Mesendoderm (in vitro differentiated cells): Measurements from ENCODE around the gene ATP4A.
A peak's percentile ranks its signal among the peaks of the same experiment; 100 is the strongest.

Experiments used
- DNase-seq: peaks from one replicate; pipeline ENCODE4 v3.0.0; 2013
- H2AK5ac ChIP-seq: 2 replicates; pipeline ENCODE4 v1.6.1; 2013; ENCODE audit warnings: low read length, inconsistent platforms
- H2BK120ac ChIP-seq: 2 replicates; pipeline ENCODE4 v1.6.1; 2013; ENCODE audit warnings: low read depth, mild to moderate bottlenecking, low read length, moderate library complexity, mixed read lengths
- H2BK15ac ChIP-seq: replicated peaks from 2 replicates; pipeline ENCODE4 v1.6.1; 2013; ENCODE audit warnings: low read depth, mild to moderate bottlenecking, moderate library complexity
- H2BK5ac ChIP-seq: 2 replicates; pipeline ENCODE4 v1.6.1; 2013; ENCODE audit warnings: low read length, inconsistent platforms
- H3K18ac ChIP-seq: 2 replicates; pipeline ENCODE4 v1.6.1; 2013; ENCODE audit warnings: mild to moderate bottlenecking, low read length, mixed read lengths
- H3K23ac ChIP-seq: one replicate; pipeline ENCODE4 v1.6.1; 2013; ENCODE audit warnings: low read length
- H3K27ac ChIP-seq: 2 replicates; pipeline ENCODE4 v1.5.1; 2013; ENCODE audit warnings: low read depth, mild to moderate bottlenecking, inconsistent platforms, low read length, moderate library complexity
- H3K27me3 ChIP-seq: 2 replicates; pipeline ENCODE4 v1.6.1; 2013; ENCODE audit warnings: low read length, control low read depth, mild to moderate bottlenecking, inconsistent platforms; ENCODE audit not compliant: insufficient read depth, poor library complexity
- H3K36me3 ChIP-seq: 2 replicates; pipeline ENCODE4 v1.6.1; 2013; ENCODE audit warnings: low read length, inconsistent platforms; ENCODE audit not compliant: control insufficient read depth, insufficient read depth
- H3K4ac ChIP-seq: one replicate; pipeline ENCODE4 v1.6.1; 2013; ENCODE audit warnings: low read depth, mild to moderate bottlenecking, low read length, moderate library complexity
- H3K4me1 ChIP-seq: 2 replicates; pipeline ENCODE4 v1.6.1; 2013; ENCODE audit warnings: low read depth, low read length, inconsistent platforms; ENCODE audit not compliant: control insufficient read depth
- H3K4me2 ChIP-seq: 2 replicates; pipeline ENCODE4 v1.6.1; 2013; ENCODE audit warnings: low read length
- H3K4me3 ChIP-seq: 2 replicates; pipeline ENCODE4 v1.5.1; 2013; ENCODE audit warnings: mild to moderate bottlenecking, low read length
- H3K56ac ChIP-seq: one replicate; pipeline ENCODE4 v1.6.1; 2013; ENCODE audit warnings: low read length
- H3K79me1 ChIP-seq: 2 replicates; pipeline ENCODE4 v1.6.1; 2013; ENCODE audit warnings: low read length, inconsistent platforms
- H3K79me2 ChIP-seq: 2 replicates; pipeline ENCODE4 v1.6.1; 2013; ENCODE audit warnings: mild to moderate bottlenecking, low read length; ENCODE audit not compliant: control insufficient read depth, insufficient read depth
- H3K9ac ChIP-seq: 2 replicates; pipeline ENCODE4 v1.6.1; 2013; ENCODE audit warnings: low read length, inconsistent platforms
- H4K5ac ChIP-seq: one replicate; pipeline ENCODE4 v1.6.1; 2013; ENCODE audit warnings: low read length
- H4K8ac ChIP-seq: one replicate; pipeline ENCODE4 v1.6.1; 2013; ENCODE audit warnings: low read depth, mild to moderate bottlenecking, control low read depth, low read length, moderate library complexity
- WGBS: extraction: QIAGEN DNeasy Blood & Tissue Kit; methylation state at CpG from one replicate; pipeline ENCODE4 v1.1.7; 2013; ENCODE audit warnings: low lambda C conversion rate, missing lambda C conversion rate; ENCODE audit not compliant: insufficient coverage; ENCODE audit errors: extremely low coverage; 5-methylcytosine and 5-hydroxymethylcytosine counted together

ATP4A gene

GRCh38 chr19:35559781-35560180, 3.7 kb downstream of the ATP4A start:
- H4K8ac ChIP-seq, result no peak overlapping the region
- H2BK5ac ChIP-seq, result no peak overlapping the region
- no peak overlapping the region for H3K56ac ChIP-seq
- no peak overlapping the region for H2BK120ac ChIP-seq
- no peak for DNase-seq
- no peaks in the 10 kb centered on the region for H3K79me2 ChIP-seq
- H3K27me3 ChIP-seq, result no peaks in the 10 kb centered on the region
- H3K18ac ChIP-seq, result no peak overlapping the region
- H3K4me1 ChIP-seq, result no peaks in the 10 kb centered on the region
- no peak overlapping the region for H3K4ac ChIP-seq
- H3K4me3 ChIP-seq, result no peak overlapping the region
- H3K36me3 ChIP-seq, result no peaks in the 10 kb centered on the region
- H2AK5ac ChIP-seq, result no peak overlapping the region
- no peak overlapping the region for H3K4me2 ChIP-seq
- WGBS, result no CpG with 5 or more reads among the region's 23 CpGs
- H3K9ac ChIP-seq, result no peak overlapping the region
- no peak overlapping the region for H4K5ac ChIP-seq
- H2BK15ac ChIP-seq, result no peak overlapping the region
- H3K23ac ChIP-seq, result no peak overlapping the region
- no peaks in the 10 kb centered on the region for H3K79me1 ChIP-seq
- H3K27ac ChIP-seq, result no peak overlapping the region

GRCh38 chr19:35559281-35559659, 4.2 kb downstream of the ATP4A start:
- DNase-seq, result no peak
- H3K36me3 ChIP-seq, result no peaks in the 10 kb centered on the region
- no peak overlapping the region for H4K5ac ChIP-seq
- H2AK5ac ChIP-seq, result no peak overlapping the region
- H3K9ac ChIP-seq, result no peak overlapping the region
- no peak overlapping the region for H2BK5ac ChIP-seq
- H3K56ac ChIP-seq, result no peak overlapping the region
- H3K27ac ChIP-seq, result no peak overlapping the region
- no peak overlapping the region for H3K4me3 ChIP-seq
- H3K27me3 ChIP-seq, result no peaks in the 10 kb centered on the region
- H3K18ac ChIP-seq, result no peak overlapping the region
- H3K4me1 ChIP-seq, result no peaks in the 10 kb centered on the region
- no peak overlapping the region for H3K4ac ChIP-seq
- H3K23ac ChIP-seq, result no peak overlapping the region
- no peak overlapping the region for H2BK15ac ChIP-seq
- no peak overlapping the region for H4K8ac ChIP-seq
- H3K79me2 ChIP-seq, result no peaks in the 10 kb centered on the region
- H3K79me1 ChIP-seq, result no peaks in the 10 kb centered on the region
- no peak overlapping the region for H2BK120ac ChIP-seq
- H3K4me2 ChIP-seq, result no peak overlapping the region
- no CpG with 5 or more reads among the region's 11 CpGs for WGBS

DNA sequence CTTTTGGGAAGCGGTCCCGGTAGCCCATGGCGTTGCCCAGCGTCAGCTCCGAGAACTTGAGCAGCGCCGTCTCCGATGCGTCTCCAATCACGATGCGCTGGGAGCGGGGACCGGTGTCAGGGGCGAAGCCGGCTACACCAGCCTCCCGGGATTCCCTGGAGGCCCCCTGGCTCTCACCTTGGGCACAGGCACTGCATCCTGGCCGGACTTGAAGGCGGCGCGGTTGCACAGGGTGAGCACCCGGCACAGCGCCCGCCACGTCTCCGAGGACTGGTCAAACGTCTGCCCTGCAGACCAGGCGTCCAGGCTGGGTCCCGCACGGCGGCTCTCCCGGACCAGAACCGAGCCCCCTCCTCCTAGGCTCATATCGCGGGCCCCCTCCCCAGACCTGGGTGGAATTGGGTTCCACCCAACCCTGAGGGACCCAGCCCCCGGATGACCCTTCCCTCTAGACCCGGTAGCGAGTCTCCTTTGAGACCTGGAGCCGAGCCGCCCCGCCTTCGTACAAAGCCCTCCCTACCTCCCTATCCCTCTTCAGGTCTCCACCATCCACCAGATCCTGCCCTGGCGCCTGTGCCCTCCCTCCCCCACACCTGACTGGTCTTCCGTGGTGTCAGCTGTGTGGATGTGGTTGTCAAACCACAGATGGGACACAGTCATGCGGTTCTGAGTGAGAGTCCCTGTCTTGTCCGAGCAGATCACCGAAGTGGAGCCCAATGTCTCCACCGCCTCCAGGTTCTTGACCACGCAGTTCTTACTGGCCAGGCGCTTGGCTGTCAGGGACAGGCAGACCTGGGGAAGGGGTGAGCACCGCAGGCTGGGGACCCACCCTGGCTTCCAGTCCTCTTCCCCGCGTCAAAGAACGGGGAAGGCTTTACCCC, 4.8 kb downstream of the ATP4A start:
- no peak overlapping the region for H3K18ac ChIP-seq
- no peak overlapping the region for H2BK5ac ChIP-seq
- WGBS, result no CpG with 5 or more reads among the region's 53 CpGs
- no peak overlapping the region for H2BK15ac ChIP-seq
- H3K23ac ChIP-seq, result no peak overlapping the region
- no peaks in the 10 kb centered on the region for H3K4me1 ChIP-seq
- H2AK5ac ChIP-seq, result no peak overlapping the region
- no peak overlapping the region for H4K8ac ChIP-seq
- H3K79me2 ChIP-seq, result no peaks in the 10 kb centered on the region
- H3K56ac ChIP-seq, result no peak overlapping the region
- no peak for DNase-seq
- H4K5ac ChIP-seq, result no peak overlapping the region
- no peak overlapping the region for H3K9ac ChIP-seq
- H3K4me3 ChIP-seq, result no peak overlapping the region
- no peaks in the 10 kb centered on the region for H3K79me1 ChIP-seq
- no peak overlapping the region for H2BK120ac ChIP-seq
- no peaks in the 10 kb centered on the region for H3K27me3 ChIP-seq
- H3K36me3 ChIP-seq, result no peaks in the 10 kb centered on the region
- no peak overlapping the region for H3K4ac ChIP-seq
- H3K4me2 ChIP-seq, result peak overlapping the region; percentile 42
- no peak overlapping the region for H3K27ac ChIP-seq

DNA sequence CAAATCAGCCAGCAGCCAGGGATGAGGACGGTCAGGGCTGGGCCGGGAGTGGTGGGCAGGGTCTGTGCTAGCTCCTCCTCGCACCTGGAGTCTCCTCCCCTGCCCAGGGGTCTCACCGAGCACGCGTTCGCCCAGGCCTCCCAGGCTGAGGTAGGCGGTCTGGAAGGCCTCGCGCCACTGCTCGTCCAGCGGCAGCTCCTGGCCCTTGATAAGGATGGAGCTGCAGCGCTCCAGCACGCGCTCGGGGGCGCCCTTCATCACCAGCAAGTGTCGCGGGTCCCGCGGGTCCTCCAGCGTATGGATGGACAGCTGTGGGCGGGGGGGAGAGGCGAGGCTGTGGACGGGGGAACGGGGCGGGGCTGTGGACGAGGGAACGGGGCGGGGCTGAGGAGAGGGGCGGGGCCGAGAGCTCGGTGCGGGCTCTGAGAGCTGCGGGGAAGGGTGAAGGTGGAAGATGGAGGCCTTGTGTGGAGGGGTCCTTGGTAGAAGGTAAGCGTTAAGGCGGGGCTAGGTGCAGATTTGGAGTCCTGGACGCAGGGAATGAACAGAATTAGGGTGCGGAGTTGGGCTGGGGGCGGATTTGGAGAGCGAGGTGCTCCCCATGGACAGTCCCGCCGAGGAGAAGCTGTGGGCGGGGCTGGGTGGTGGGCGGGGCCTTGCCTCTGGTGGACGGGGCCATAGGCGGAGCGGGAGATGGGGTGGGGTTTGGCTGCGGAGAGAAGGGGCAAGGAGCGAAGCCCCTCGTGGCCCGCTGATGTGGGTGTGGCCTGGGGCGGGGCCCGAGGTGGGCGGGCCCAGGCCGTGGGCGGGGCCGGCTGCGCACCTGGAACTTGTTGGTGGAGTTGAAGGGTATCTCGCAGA, 5.7 kb downstream of the ATP4A start:
- no peak overlapping the region for H4K8ac ChIP-seq
- peak overlapping the region; percentile 54 for H3K9ac ChIP-seq
- peak overlapping the region; percentile 88 for H3K56ac ChIP-seq
- no peak overlapping the region for H3K23ac ChIP-seq
- no peak overlapping the region for H2BK15ac ChIP-seq
- no peaks in the 10 kb centered on the region for H3K4me1 ChIP-seq
- H2BK120ac ChIP-seq, result no peak overlapping the region
- no peak overlapping the region for H3K18ac ChIP-seq
- H3K27me3 ChIP-seq, result no peaks in the 10 kb centered on the region
- H3K4me3 ChIP-seq, result peak overlapping the region; percentile 66
- H3K79me1 ChIP-seq, result no peaks in the 10 kb centered on the region
- peak; percentile 96 for DNase-seq
- H2BK5ac ChIP-seq, result no peak overlapping the region
- H2AK5ac ChIP-seq, result no peak overlapping the region
- H3K36me3 ChIP-seq, result no peaks in the 10 kb centered on the region
- WGBS, result no CpG with 5 or more reads among the region's 60 CpGs
- no peak overlapping the region for H3K27ac ChIP-seq
- peak overlapping the region; percentile 98 for H3K4me2 ChIP-seq
- no peak overlapping the region for H3K4ac ChIP-seq
- no peaks in the 10 kb centered on the region for H3K79me2 ChIP-seq
- no peak overlapping the region for H4K5ac ChIP-seq

DNA sequence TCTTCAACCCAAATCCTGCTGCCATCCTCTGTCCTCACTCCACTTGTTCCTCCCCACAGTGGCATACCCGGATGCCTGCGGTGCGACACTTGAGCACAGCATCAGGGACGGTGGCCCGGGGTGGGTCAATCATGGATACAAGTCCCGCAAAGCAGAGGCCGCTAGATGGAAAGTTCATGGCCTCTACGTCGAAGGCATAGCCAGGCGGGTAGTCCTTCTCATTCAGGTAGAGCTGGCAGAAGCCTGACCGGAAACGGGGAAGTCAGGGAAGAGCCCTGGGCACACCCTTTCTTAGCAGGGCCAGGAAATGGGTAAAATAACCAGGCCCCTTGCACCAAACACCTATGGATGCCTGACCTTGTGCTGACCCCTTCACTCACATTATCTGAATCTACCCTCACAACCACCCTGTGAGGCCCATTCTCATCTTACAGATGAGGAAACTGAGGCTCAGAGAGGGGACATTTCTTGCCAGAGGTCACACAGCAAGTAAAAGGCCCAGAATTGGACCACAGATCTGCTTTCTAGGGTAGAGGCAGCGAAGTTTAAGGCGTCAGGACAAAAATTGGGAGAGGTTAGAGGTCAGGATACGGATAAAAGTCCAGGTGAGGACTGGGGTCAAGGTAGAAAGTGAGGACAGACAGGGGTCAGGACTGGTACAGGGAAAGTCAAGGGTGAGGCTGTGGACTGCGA, 6.5 kb downstream of the ATP4A start:
- H3K23ac ChIP-seq, result no peak overlapping the region
- no peak overlapping the region for H3K4ac ChIP-seq
- H3K9ac ChIP-seq, result peak overlapping the region; percentile 42
- no peak overlapping the region for H4K5ac ChIP-seq
- no peak overlapping the region for H2BK15ac ChIP-seq
- no peak overlapping the region for H2AK5ac ChIP-seq
- no peak overlapping the region for H2BK120ac ChIP-seq
- no peak for DNase-seq
- no peaks in the 10 kb centered on the region for H3K4me1 ChIP-seq
- H2BK5ac ChIP-seq, result no peak overlapping the region
- no peak overlapping the region for H3K27ac ChIP-seq
- peak overlapping the region; percentile 78 for H3K56ac ChIP-seq
- no peaks in the 10 kb centered on the region for H3K27me3 ChIP-seq
- WGBS, result no CpG with 5 or more reads among the region's 16 CpGs
- no peak overlapping the region for H4K8ac ChIP-seq
- H3K79me1 ChIP-seq, result no peaks in the 10 kb centered on the region
- no peak overlapping the region for H3K18ac ChIP-seq
- no peak overlapping the region for H3K4me3 ChIP-seq
- H3K36me3 ChIP-seq, result no peaks in the 10 kb centered on the region
- no peaks in the 10 kb centered on the region for H3K79me2 ChIP-seq
- H3K4me2 ChIP-seq, result no peak overlapping the region
